CD14-positive monocyte (primary cell): ENCODE data around the gene TMTC2. TPM values are rescaled to one million over a fixed set of nuclear protein-coding genes. Genes with fewer than 3 reads are reported as not detected.

Source experiments
- DNase-seq, 3 donors: peaks; one replicate each; pipeline ENCODE4 v3.0.0-alpha.2; 2011 to 2022
- H2AFZ ChIP-seq: 2 replicates; pipeline ENCODE4 v1.6.0; 2012; ENCODE audit warnings: mild to moderate bottlenecking, low read depth, low read length, inconsistent platforms; ENCODE audit not compliant: insufficient read depth, poor library complexity, severe bottlenecking
- H3K27ac ChIP-seq, 2 donors: 1 replicate in 1 of 2; 2 replicates in 1 of 2; pipeline ENCODE4 v1.5.1; 2012 to 2013; ENCODE audit warnings: low read length in 2 of 2, control low read depth in 1 of 2, inconsistent platforms in 1 of 2, low read depth in 1 of 2, mild to moderate bottlenecking in 1 of 2
- H3K27me3 ChIP-seq, 2 donors: one replicate each; pipeline versions ENCODE4 v1.6.0 to v1.6.1; 2011 to 2013; ENCODE audit warnings: low read length in 2 of 2; ENCODE audit not compliant: control insufficient read depth in 2 of 2, insufficient read depth in 2 of 2
- H3K36me3 ChIP-seq, 2 donors: replicated peaks in 1 of 2; 1 replicate in 1 of 2; 2 replicates in 1 of 2; pipeline versions ENCODE4 v1.5.1 to v1.6.1; 2012 to 2013; ENCODE audit warnings: low read length in 2 of 2, control low read depth in 1 of 2, inconsistent platforms in 1 of 2, mild to moderate bottlenecking in 1 of 2; ENCODE audit not compliant: insufficient read depth in 2 of 2, control insufficient read depth in 1 of 2
- H3K4me1 ChIP-seq, 2 donors: 1 replicate in 1 of 2; 2 replicates in 1 of 2; pipeline versions ENCODE4 v1.5.1 to v1.6.1; 2012 to 2013; ENCODE audit warnings: low read length in 2 of 2, control low read depth in 1 of 2, inconsistent platforms in 1 of 2, mild to moderate bottlenecking in 1 of 2, moderate library complexity in 1 of 2; ENCODE audit not compliant: insufficient read depth in 2 of 2, control insufficient read depth in 1 of 2
- H3K4me2 ChIP-seq: replicated peaks from 2 replicates; pipeline ENCODE3; 2012; ENCODE audit warnings: low read length, moderate library complexity, mild to moderate bottlenecking; ENCODE audit not compliant: poor library complexity, severe bottlenecking; ENCODE audit errors: extremely low read depth
- H3K4me3 ChIP-seq, 3 experiments: fragments of 200-600 bp in 1 of 3; sonication (generic) in 1 of 3; replicated peaks in 1 of 3; 1 replicate in 2 of 3; 2 replicates in 1 of 3; pipeline ENCODE4 v1.5.1; 2011 to 2013; ENCODE audit warnings: low read length in 3 of 3, mild to moderate bottlenecking in 3 of 3, control low read depth in 2 of 3, low read depth in 2 of 3, inconsistent platforms in 1 of 3, moderate library complexity in 1 of 3
- H3K79me2 ChIP-seq: 2 replicates; pipeline ENCODE4 v1.6.0; 2012; ENCODE audit warnings: mild to moderate bottlenecking, control low read depth, inconsistent platforms, low read length, moderate library complexity; ENCODE audit not compliant: insufficient read depth
- H3K9ac ChIP-seq: 2 replicates; pipeline ENCODE4 v1.6.0; 2017; ENCODE audit warnings: low read length, mild to moderate bottlenecking; ENCODE audit not compliant: insufficient read depth, poor library complexity, severe bottlenecking
- H3K9me3 ChIP-seq, 2 donors: replicated peaks in 1 of 2; 1 replicate in 1 of 2; 2 replicates in 1 of 2; pipeline versions ENCODE4 v1.5.1 to v1.6.1; 2012 to 2013; ENCODE audit warnings: low read length in 2 of 2, control low read depth in 1 of 2; ENCODE audit not compliant: control insufficient read depth in 1 of 2, insufficient read depth in 1 of 2
- H4K20me1 ChIP-seq: 2 replicates; pipeline ENCODE4 v1.6.0; 2012; ENCODE audit warnings: mild to moderate bottlenecking, low read length, control low read depth, moderate library complexity; ENCODE audit not compliant: insufficient read depth
- H3K27ac Mint-ChIP-seq, 7 donors: one replicate each; pipeline ENCODE4 v1.8.0; 2020; ENCODE audit warnings: mild to moderate bottlenecking in 7 of 7, mixed read lengths in 7 of 7, moderate library complexity in 6 of 7, inconsistent platforms in 2 of 7
- H3K27me3 Mint-ChIP-seq, 3 donors: one replicate each; pipeline ENCODE4 v1.8.0; 2021 to 2022; ENCODE audit warnings: low read depth in 3 of 3, mild to moderate bottlenecking in 3 of 3, mixed read lengths in 3 of 3, moderate library complexity in 3 of 3, inconsistent platforms in 1 of 3
- H3K36me3 Mint-ChIP-seq, 2 donors: one replicate each; pipeline ENCODE4 v1.8.0; 2020; ENCODE audit warnings: mixed read lengths in 2 of 2, inconsistent platforms in 1 of 2, mild to moderate bottlenecking in 1 of 2
- H3K4me1 Mint-ChIP-seq: one replicate; pipeline ENCODE4 v1.8.0; 2020; ENCODE audit warnings: mild to moderate bottlenecking, mixed read lengths
- H3K4me3 Mint-ChIP-seq, 2 donors: one replicate each; pipeline ENCODE4 v1.8.0; 2020; ENCODE audit warnings: mild to moderate bottlenecking in 2 of 2, mixed read lengths in 2 of 2, moderate library complexity in 1 of 2
- H3K9me3 Mint-ChIP-seq, 7 donors: one replicate each; pipeline ENCODE4 v1.8.0; 2020 to 2022; ENCODE audit warnings: mixed read lengths in 7 of 7, mild to moderate bottlenecking in 6 of 7, moderate library complexity in 6 of 7, inconsistent platforms in 2 of 7
- WGBS: methylation state at CpG from one replicate; pipeline ENCODE4 v1.1.5; 2013; ENCODE audit warnings: missing lambda C conversion rate; ENCODE audit not compliant: insufficient coverage; 5-methylcytosine and 5-hydroxymethylcytosine counted together
- intact Hi-C, 2 donors: fragments of 100-400 bp; cut with micrococcal nuclease; formaldehyde crosslinking; loops; one replicate each; pipeline versions ENCODE4 v1.15.0 to v1.15.1; 2023
- polyA plus RNA-seq, 3 donors: library from polyadenylated mRNA; depleted of rRNA in 1 of 3; unstranded in 2 of 3; stranded (reverse) in 1 of 3; fragments of 300-500 nt in 2 of 3; fragments of >200 nt in 1 of 3; fragmentation: Illumina TruSeq in 2 of 3; gene quantifications; 1 replicate in 2 of 3; 2 replicates in 1 of 3; pipeline ENCODE4 v1.2.3, GENCODE V29; 2012 to 2021
- TF ChIP-seq, protein P1 (sequence below): fragments of 200-600 bp; IDR thresholded peaks from one replicate; pipeline ENCODE4 v1.8.0; 2022; ENCODE audit warnings: antibody characterized with exemption, mild to moderate bottlenecking

Gene TMTC2
- polyA plus RNA-seq, 3 donors = 2.5 to 15.7 (median 3.3) TPM

DNA sequence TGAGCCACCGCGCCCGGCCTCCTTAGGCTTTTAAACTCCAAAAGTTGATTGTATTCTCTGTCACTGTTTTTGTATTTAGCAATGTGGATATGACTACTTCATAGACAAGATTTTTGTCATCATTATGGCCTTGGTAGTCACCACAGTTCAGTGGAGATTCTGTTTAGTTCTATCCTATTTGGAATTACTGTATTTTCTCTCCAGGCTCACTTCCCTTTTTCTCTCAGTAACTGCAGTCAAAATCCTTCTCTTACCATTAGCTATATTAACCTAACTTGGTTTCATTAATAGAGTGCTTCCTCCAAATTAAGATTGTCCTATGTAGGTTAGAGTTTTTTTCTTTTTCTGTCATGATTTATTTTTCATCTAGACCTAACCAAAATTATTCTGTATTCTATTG lies 283.9 kb downstream of the TMTC2 start:
- Histone ChIP-seq H4K20me1 (no peaks in the 10 kb centered on the region), H3K79me2 (peaks cover 3% of the 10 kb centered on the region), H3K9ac (no peak overlapping the region), H3K27ac (no peak overlapping the region), H3K4me2 (no peak overlapping the region), H3K9me3 (peaks cover 0 to 5% of the 10 kb centered on the region in 2 donors), H2AFZ (no peak overlapping the region), H3K27me3 (no peaks in the 10 kb centered on the region), H3K36me3 (peaks cover 13 to 38% of the 10 kb centered on the region in 2 donors), H3K4me1 (peaks cover 29 to 36% of the 10 kb centered on the region in 2 donors), H3K4me3 (no peak overlapping the region)
- no peaks in the 10 kb centered on the region for H3K27me3 Mint-ChIP-seq
- peaks cover 49% of the 10 kb centered on the region for H3K4me1 Mint-ChIP-seq
- WGBS = no CpG with 5 or more reads among the region's 3 CpGs
- intact Hi-C loops = no loop called here
- H3K9me3 Mint-ChIP-seq = peaks cover 0 to 8% (median 2%) of the 10 kb centered on the region in 7 donors
- DNase-seq = peak in 2 of 3 donors; percentile 18 to 31
- TF ChIP-seq, protein P1, sequence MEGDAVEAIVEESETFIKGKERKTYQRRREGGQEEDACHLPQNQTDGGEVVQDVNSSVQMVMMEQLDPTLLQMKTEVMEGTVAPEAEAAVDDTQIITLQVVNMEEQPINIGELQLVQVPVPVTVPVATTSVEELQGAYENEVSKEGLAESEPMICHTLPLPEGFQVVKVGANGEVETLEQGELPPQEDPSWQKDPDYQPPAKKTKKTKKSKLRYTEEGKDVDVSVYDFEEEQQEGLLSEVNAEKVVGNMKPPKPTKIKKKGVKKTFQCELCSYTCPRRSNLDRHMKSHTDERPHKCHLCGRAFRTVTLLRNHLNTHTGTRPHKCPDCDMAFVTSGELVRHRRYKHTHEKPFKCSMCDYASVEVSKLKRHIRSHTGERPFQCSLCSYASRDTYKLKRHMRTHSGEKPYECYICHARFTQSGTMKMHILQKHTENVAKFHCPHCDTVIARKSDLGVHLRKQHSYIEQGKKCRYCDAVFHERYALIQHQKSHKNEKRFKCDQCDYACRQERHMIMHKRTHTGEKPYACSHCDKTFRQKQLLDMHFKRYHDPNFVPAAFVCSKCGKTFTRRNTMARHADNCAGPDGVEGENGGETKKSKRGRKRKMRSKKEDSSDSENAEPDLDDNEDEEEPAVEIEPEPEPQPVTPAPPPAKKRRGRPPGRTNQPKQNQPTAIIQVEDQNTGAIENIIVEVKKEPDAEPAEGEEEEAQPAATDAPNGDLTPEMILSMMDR = no peak
- H3K4me3 Mint-ChIP-seq = no peak overlapping the region
- peaks cover 26 to 46% of the 10 kb centered on the region in 2 donors for H3K36me3 Mint-ChIP-seq
- H3K27ac Mint-ChIP-seq = peak overlapping the region in 3 of 7 donors; percentile 5 to 76 (median 33)

DNA sequence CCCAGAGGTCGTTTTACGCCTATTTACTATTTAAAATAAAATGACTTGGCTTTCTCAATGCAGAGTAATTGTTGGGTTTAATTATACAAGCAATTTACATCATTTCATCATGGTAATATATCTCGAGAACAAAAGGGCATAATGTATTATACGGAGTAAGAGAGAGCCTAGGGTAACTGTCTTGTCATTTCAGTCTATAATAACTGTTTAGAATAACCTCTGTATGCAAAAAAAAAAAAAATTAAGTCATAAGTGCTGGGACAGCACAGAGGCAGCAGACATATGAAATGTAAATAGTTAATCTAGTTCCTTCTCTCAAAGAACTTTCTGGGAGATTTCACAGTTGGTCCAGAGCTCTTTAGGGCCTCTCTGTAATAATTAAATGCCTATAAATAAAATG lies 284.9 kb downstream of the TMTC2 start:
- Histone ChIP-seq H4K20me1 (no peaks in the 10 kb centered on the region), H2AFZ (no peak overlapping the region), H3K4me3 (no peak overlapping the region), H3K27me3 (no peaks in the 10 kb centered on the region), H3K9ac (no peak overlapping the region), H3K4me1 (peaks cover 21 to 27% of the 10 kb centered on the region in 2 donors), H3K79me2 (peaks cover 3% of the 10 kb centered on the region), H3K4me2 (no peak overlapping the region), H3K27ac (no peak overlapping the region), H3K36me3 (peaks cover 13 to 38% of the 10 kb centered on the region in 2 donors), H3K9me3 (peaks cover 0 to 5% of the 10 kb centered on the region in 2 donors)
- no peak overlapping the region for H3K4me3 Mint-ChIP-seq
- no CpG with 5 or more reads among the region's 4 CpGs for WGBS
- H3K9me3 Mint-ChIP-seq = peaks cover 0 to 8% (median 2%) of the 10 kb centered on the region in 7 donors
- no peaks in the 10 kb centered on the region for H3K27me3 Mint-ChIP-seq
- no peak overlapping the region for H3K27ac Mint-ChIP-seq
- TF ChIP-seq, protein P1 = no peak
- peaks cover 41% of the 10 kb centered on the region for H3K4me1 Mint-ChIP-seq
- no peak for DNase-seq
- intact Hi-C loops = no loop called here
- H3K36me3 Mint-ChIP-seq = peaks cover 30 to 50% of the 10 kb centered on the region in 2 donors
